ENCODE data around the gene TMEM163.

TMEM163 gene

GRCh38 chr2:134693359-134694330 lies 25.2 kb downstream of the TMEM163 start:
- DNase-seq (ENCODE audit: low read depth, low spot score) = no peak

GRCh38 chr2:134692499-134692898 lies 26.3 kb downstream of the TMEM163 start:
- DNase-seq (ENCODE audit: low read depth, low spot score) = no peak

- DNase-seq (ENCODE audit: low read depth, low spot score) = no peak
Measured at GRCh38 chr2:134690629-134691215, 28.1 kb downstream of the TMEM163 start.

- DNase-seq (ENCODE audit: low read depth, low spot score) = no peak
Measured at GRCh38 chr2:134689315-134689714, 29.5 kb downstream of the TMEM163 start.

GRCh38 chr2:134685967-134686366 lies 32.8 kb downstream of the TMEM163 start:
- no peak for DNase-seq (ENCODE audit: low read depth, low spot score)

- no peak for DNase-seq (ENCODE audit: low read depth, low spot score)
Measured at GRCh38 chr2:134683561-134684112, 35.2 kb downstream of the TMEM163 start.

GRCh38 chr2:134682726-134683125 lies 36.1 kb downstream of the TMEM163 start:
- no peak for DNase-seq (ENCODE audit: low read depth, low spot score)

- DNase-seq (ENCODE audit: low read depth, low spot score) = no peak
Measured at GRCh38 chr2:134681201-134681600, 37.6 kb downstream of the TMEM163 start.

- DNase-seq (ENCODE audit: low read depth, low spot score) = no peak
Measured at GRCh38 chr2:134679745-134680144, 39.1 kb downstream of the TMEM163 start.

GRCh38 chr2:134679294-134679693 lies 39.5 kb downstream of the TMEM163 start:
- no peak for DNase-seq (ENCODE audit: low read depth, low spot score)

GRCh38 chr2:134677856-134678756 lies 40.7 kb downstream of the TMEM163 start:
- DNase-seq (ENCODE audit: low read depth, low spot score) = no peak

- DNase-seq (ENCODE audit: low read depth, low spot score) = no peak
Measured at GRCh38 chr2:134676960-134677359, 41.8 kb downstream of the TMEM163 start.

- no peak for DNase-seq (ENCODE audit: low read depth, low spot score)
Measured at GRCh38 chr2:134675314-134675713, 43.5 kb downstream of the TMEM163 start.

- no peak for DNase-seq (ENCODE audit: low read depth, low spot score)
Measured at GRCh38 chr2:134674687-134675086, 44.1 kb downstream of the TMEM163 start.

- DNase-seq (ENCODE audit: low read depth, low spot score) = no peak
Measured at GRCh38 chr2:134671513-134671912, 47.3 kb downstream of the TMEM163 start.

GRCh38 chr2:134670955-134671354 lies 47.8 kb downstream of the TMEM163 start:
- DNase-seq (ENCODE audit: low read depth, low spot score) = no peak

GRCh38 chr2:134669731-134670669 lies 48.8 kb downstream of the TMEM163 start:
- DNase-seq (ENCODE audit: low read depth, low spot score) = no peak

- DNase-seq (ENCODE audit: low read depth, low spot score) = no peak
Measured at GRCh38 chr2:134668821-134669220, 50.0 kb downstream of the TMEM163 start.

GRCh38 chr2:134667541-134667940 lies 51.3 kb downstream of the TMEM163 start:
- no peak for DNase-seq (ENCODE audit: low read depth, low spot score)

- no peak for DNase-seq (ENCODE audit: low read depth, low spot score)
Measured at GRCh38 chr2:134667081-134667480, 51.7 kb downstream of the TMEM163 start.
